Ovary (tissue), 3 donors: Measurements from ENCODE around the gene GPR158.
"Not testable (repeated sequence)": the region's sequence is repeated elsewhere in the genome, so short reads cannot be mapped to it uniquely, and the experiment has no call there.

Experiments used
- EP300 ChIP-seq: sonication (generic); formaldehyde crosslinking; IDR thresholded peaks from one replicate; pipeline ENCODE4 v1.6.1; 2017; ENCODE audit warnings: antibody characterized with exemption
- POLR2A ChIP-seq: fragments of 450-650 bp; IDR thresholded peaks from one replicate; pipeline ENCODE4 v1.6.1; 2017; ENCODE audit warnings: antibody characterized with exemption, mild to moderate bottlenecking, moderate library complexity
- TF ChIP-seq, protein P1 (sequence below), 3 donors: fragments of 450-650 bp in 2 of 3; fragments of 200-600 bp in 1 of 3; IDR thresholded peaks; one replicate each; pipeline versions ENCODE4 v1.5.1 to v1.8.0; 2016 to 2022; ENCODE audit warnings: antibody characterized with exemption in 3 of 3, mild to moderate bottlenecking in 1 of 3
- donor health status: DM: no; HTN: no; CAD: no.

GRCh38 chr10:25317596-25318211 lies 142.9 kb downstream of the GPR158 start:
- TF ChIP-seq, protein P1, sequence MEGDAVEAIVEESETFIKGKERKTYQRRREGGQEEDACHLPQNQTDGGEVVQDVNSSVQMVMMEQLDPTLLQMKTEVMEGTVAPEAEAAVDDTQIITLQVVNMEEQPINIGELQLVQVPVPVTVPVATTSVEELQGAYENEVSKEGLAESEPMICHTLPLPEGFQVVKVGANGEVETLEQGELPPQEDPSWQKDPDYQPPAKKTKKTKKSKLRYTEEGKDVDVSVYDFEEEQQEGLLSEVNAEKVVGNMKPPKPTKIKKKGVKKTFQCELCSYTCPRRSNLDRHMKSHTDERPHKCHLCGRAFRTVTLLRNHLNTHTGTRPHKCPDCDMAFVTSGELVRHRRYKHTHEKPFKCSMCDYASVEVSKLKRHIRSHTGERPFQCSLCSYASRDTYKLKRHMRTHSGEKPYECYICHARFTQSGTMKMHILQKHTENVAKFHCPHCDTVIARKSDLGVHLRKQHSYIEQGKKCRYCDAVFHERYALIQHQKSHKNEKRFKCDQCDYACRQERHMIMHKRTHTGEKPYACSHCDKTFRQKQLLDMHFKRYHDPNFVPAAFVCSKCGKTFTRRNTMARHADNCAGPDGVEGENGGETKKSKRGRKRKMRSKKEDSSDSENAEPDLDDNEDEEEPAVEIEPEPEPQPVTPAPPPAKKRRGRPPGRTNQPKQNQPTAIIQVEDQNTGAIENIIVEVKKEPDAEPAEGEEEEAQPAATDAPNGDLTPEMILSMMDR (IDR thresholded peaks at IDR 0.05): not testable (repeated sequence)
- TF ChIP-seq POLR2A, EP300: not testable (repeated sequence)
